Astrocyte (in vitro differentiated cells and primary cell): ENCODE data around the gene OSGIN1. TPM values are rescaled to one million over a fixed set of nuclear protein-coding genes. Genes with fewer than 3 reads are reported as not detected.

Source experiments
- DNase-seq: peaks from one replicate; pipeline ENCODE4 v3.0.0-alpha.2; 2010; ENCODE audit warnings: low read depth
- FAIRE-seq: peaks from 2 replicates; lab custom pipeline; 2011; peaks lifted over from hg19 to GRCh38; lab: Jason Lieb, UNC
- H2AFZ ChIP-seq: 2 replicates; pipeline ENCODE4 v1.6.0; 2012; ENCODE audit warnings: low read depth, low read length, inconsistent platforms
- H3K27ac ChIP-seq: 2 replicates; pipeline ENCODE4 v1.5.1; 2011; ENCODE audit warnings: low read depth, low read length, inconsistent platforms
- H3K27me3 ChIP-seq: 2 replicates; pipeline ENCODE4 v1.6.0; 2011; ENCODE audit warnings: low read length, inconsistent platforms; ENCODE audit not compliant: insufficient read depth
- H3K36me3 ChIP-seq: 2 replicates; pipeline ENCODE4 v1.5.1; 2011; ENCODE audit warnings: low read length, inconsistent platforms; ENCODE audit not compliant: insufficient read depth
- H3K4me1 ChIP-seq: 2 replicates; pipeline ENCODE4 v1.5.1; 2011; ENCODE audit warnings: low read length, inconsistent platforms; ENCODE audit not compliant: insufficient read depth
- H3K4me2 ChIP-seq: 2 replicates; pipeline ENCODE4 v1.6.0; 2012; ENCODE audit warnings: low read length, inconsistent platforms
- H3K4me3 ChIP-seq: 2 replicates; pipeline ENCODE4 v1.5.1; 2011; ENCODE audit warnings: low read depth, mild to moderate bottlenecking, low read length, inconsistent platforms; ENCODE audit not compliant: insufficient read depth
- H3K79me2 ChIP-seq: 2 replicates; pipeline ENCODE4 v1.6.0; 2012; ENCODE audit warnings: mild to moderate bottlenecking, low read length, inconsistent platforms; ENCODE audit not compliant: insufficient read depth
- H3K9ac ChIP-seq: 2 replicates; pipeline ENCODE4 v1.6.0; 2012; ENCODE audit warnings: mild to moderate bottlenecking, low read length, inconsistent platforms
- H3K9me3 ChIP-seq: 2 replicates; pipeline ENCODE4 v1.5.1; 2012; ENCODE audit warnings: low read depth, mild to moderate bottlenecking, low read length, inconsistent platforms; ENCODE audit not compliant: insufficient read depth
- H4K20me1 ChIP-seq: 2 replicates; pipeline ENCODE4 v1.6.0; 2012; ENCODE audit warnings: low read length, inconsistent platforms; ENCODE audit not compliant: insufficient read depth
- H3K27ac Mint-ChIP-seq: one replicate; pipeline ENCODE4 v1.8.0; 2021; ENCODE audit warnings: mild to moderate bottlenecking, mixed read lengths; ENCODE audit not compliant: unreplicated experiment
- H3K27me3 Mint-ChIP-seq: one replicate; pipeline ENCODE4 v1.8.0; 2021; ENCODE audit warnings: low read depth, mixed read lengths; ENCODE audit not compliant: unreplicated experiment
- H3K36me3 Mint-ChIP-seq: one replicate; pipeline ENCODE4 v1.8.0; 2021; ENCODE audit warnings: low read depth, mixed read lengths; ENCODE audit not compliant: unreplicated experiment
- H3K4me1 Mint-ChIP-seq: one replicate; pipeline ENCODE4 v1.8.0; 2021; ENCODE audit warnings: low read depth, mixed read lengths; ENCODE audit not compliant: unreplicated experiment
- H3K4me3 Mint-ChIP-seq: one replicate; pipeline ENCODE4 v1.8.0; 2021; ENCODE audit warnings: mild to moderate bottlenecking, moderate library complexity, mixed read lengths; ENCODE audit not compliant: unreplicated experiment
- H3K9me3 Mint-ChIP-seq: one replicate; pipeline ENCODE4 v1.8.0; 2021; ENCODE audit warnings: mild to moderate bottlenecking, mixed read lengths; ENCODE audit not compliant: unreplicated experiment
- EZH2 ChIP-seq: IDR thresholded peaks from 2 replicates; pipeline ENCODE4 v1.6.1; 2012; ENCODE audit warnings: mild to moderate bottlenecking, low read length, inconsistent platforms; ENCODE audit not compliant: insufficient read depth
- total RNA-seq: library from RNA; stranded (reverse); gene quantifications from 2 replicates; pipeline ENCODE4 v1.2.1, GENCODE V29; 2021
- TF ChIP-seq, protein P1 (sequence below): IDR thresholded peaks from 2 replicates; pipeline ENCODE4 v1.5.1; 2011; ENCODE audit warnings: low read depth, mild to moderate bottlenecking, inconsistent platforms, low read length, moderate library complexity; ENCODE audit not compliant: insufficient read depth

The OSGIN1 gene
- total RNA-seq, 1 donor from 2014 or later: 0.79 TPM

DNA sequence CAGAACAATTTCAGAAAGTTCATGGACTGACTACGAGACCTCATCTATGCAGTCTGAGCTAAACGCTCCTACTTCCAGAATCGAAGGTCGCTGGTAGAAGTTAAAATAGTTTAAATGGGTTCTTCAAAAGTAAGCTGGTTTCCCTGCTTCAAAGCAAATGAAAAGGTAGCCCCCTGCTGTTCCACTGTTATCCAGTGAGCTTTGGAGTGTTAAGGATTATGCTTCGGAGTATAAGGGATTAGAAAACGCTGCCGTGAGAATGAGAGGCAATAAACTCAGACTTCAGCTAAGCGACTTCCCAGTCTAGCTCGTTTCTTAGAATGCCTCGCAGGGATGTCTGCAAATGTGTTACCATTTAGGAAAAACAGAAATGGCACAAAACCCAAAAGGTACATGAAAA is 41.8 kb upstream of the OSGIN1 start:
- peaks cover 22% of the 10 kb centered on the region for H3K36me3 Mint-ChIP-seq
- H3K9ac ChIP-seq: no peak overlapping the region
- TF ChIP-seq EZH2: no peak
- TF ChIP-seq, protein P1, sequence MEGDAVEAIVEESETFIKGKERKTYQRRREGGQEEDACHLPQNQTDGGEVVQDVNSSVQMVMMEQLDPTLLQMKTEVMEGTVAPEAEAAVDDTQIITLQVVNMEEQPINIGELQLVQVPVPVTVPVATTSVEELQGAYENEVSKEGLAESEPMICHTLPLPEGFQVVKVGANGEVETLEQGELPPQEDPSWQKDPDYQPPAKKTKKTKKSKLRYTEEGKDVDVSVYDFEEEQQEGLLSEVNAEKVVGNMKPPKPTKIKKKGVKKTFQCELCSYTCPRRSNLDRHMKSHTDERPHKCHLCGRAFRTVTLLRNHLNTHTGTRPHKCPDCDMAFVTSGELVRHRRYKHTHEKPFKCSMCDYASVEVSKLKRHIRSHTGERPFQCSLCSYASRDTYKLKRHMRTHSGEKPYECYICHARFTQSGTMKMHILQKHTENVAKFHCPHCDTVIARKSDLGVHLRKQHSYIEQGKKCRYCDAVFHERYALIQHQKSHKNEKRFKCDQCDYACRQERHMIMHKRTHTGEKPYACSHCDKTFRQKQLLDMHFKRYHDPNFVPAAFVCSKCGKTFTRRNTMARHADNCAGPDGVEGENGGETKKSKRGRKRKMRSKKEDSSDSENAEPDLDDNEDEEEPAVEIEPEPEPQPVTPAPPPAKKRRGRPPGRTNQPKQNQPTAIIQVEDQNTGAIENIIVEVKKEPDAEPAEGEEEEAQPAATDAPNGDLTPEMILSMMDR: no peak
- no peaks in the 10 kb centered on the region for H3K27me3 ChIP-seq
- H3K4me3 ChIP-seq: no peak overlapping the region
- no peaks in the 10 kb centered on the region for H3K27me3 Mint-ChIP-seq
- H4K20me1 ChIP-seq: peaks cover 4% of the 10 kb centered on the region
- H2AFZ ChIP-seq: no peak overlapping the region
- H3K27ac ChIP-seq: no peak overlapping the region
- H3K4me2 ChIP-seq: no peak overlapping the region
- H3K9me3 ChIP-seq: no peaks in the 10 kb centered on the region
- H3K4me1 ChIP-seq: no peaks in the 10 kb centered on the region
- H3K79me2 ChIP-seq: no peaks in the 10 kb centered on the region
- DNase-seq: no peak
- FAIRE-seq: no peak
- no peaks in the 10 kb centered on the region for H3K36me3 ChIP-seq
- no peak overlapping the region for H3K4me3 Mint-ChIP-seq
- peaks cover 5% of the 10 kb centered on the region for H3K4me1 Mint-ChIP-seq
- H3K9me3 Mint-ChIP-seq: no peaks in the 10 kb centered on the region
- no peak overlapping the region for H3K27ac Mint-ChIP-seq

GRCh38 chr16:83912519-83913244 is 40.4 kb upstream of the OSGIN1 start:
- Histone ChIP-seq H2AFZ (no peak overlapping the region), H3K4me2 (no peak overlapping the region), H3K9me3 (no peaks in the 10 kb centered on the region), H4K20me1 (peaks cover 4% of the 10 kb centered on the region), H3K4me1 (no peaks in the 10 kb centered on the region), H3K27ac (no peak overlapping the region), H3K4me3 (no peak overlapping the region), H3K27me3 (no peaks in the 10 kb centered on the region), H3K79me2 (no peaks in the 10 kb centered on the region), H3K36me3 (no peaks in the 10 kb centered on the region), H3K9ac (no peak overlapping the region)
- no peak overlapping the region for H3K4me3 Mint-ChIP-seq
- no peaks in the 10 kb centered on the region for H3K27me3 Mint-ChIP-seq
- H3K27ac Mint-ChIP-seq: peak overlapping the region; percentile 10
- no peaks in the 10 kb centered on the region for H3K9me3 Mint-ChIP-seq
- TF ChIP-seq, protein P1: no peak
- no peak for TF ChIP-seq EZH2
- H3K4me1 Mint-ChIP-seq: no peaks in the 10 kb centered on the region
- peaks cover 23% of the 10 kb centered on the region for H3K36me3 Mint-ChIP-seq
- FAIRE-seq (no peak), DNase-seq (no peak)

DNA sequence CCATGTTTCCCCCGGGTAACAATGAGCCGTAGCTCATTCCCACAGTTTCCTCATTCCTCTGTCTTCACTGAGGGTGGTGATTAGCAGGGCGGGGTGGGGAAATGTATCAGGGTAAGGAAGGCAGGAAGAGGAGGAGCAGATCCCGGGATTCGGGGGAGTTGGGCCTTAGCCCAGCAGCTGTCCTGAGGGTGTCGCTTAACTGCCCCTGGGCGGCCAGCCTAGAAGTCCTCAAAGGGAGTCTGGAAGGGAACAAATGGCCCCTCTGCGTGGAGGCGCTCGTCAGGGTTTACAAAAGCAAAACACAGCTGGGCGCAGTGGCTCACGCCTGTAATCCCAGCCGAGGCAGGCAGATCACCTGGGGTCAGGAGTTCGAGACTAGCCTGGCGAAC is 39.8 kb upstream of the OSGIN1 start:
- Mint-ChIP-seq H3K36me3 (peaks cover 28% of the 10 kb centered on the region), H3K4me3 (no peak overlapping the region), H3K27ac (peak overlapping the region; percentile 10), H3K27me3 (no peaks in the 10 kb centered on the region), H3K9me3 (peaks cover 4% of the 10 kb centered on the region), H3K4me1 (no peaks in the 10 kb centered on the region)
- Histone ChIP-seq H3K9ac (no peak overlapping the region), H3K4me2 (no peak overlapping the region), H3K27ac (no peak overlapping the region), H3K79me2 (no peaks in the 10 kb centered on the region), H3K4me3 (no peak overlapping the region), H4K20me1 (peaks cover 4% of the 10 kb centered on the region), H3K4me1 (no peaks in the 10 kb centered on the region), H2AFZ (no peak overlapping the region), H3K36me3 (peaks cover under 1% of the 10 kb centered on the region), H3K9me3 (no peaks in the 10 kb centered on the region), H3K27me3 (no peaks in the 10 kb centered on the region)
- TF ChIP-seq EZH2: no peak
- TF ChIP-seq, protein P1: no peak
- DNase-seq (no peak), FAIRE-seq (no peak)
